Fibroblast of peridontal ligament (primary cell): Measurements from ENCODE around the gene CCDC142.
"Not testable (repeated sequence)": the region's sequence is repeated elsewhere in the genome, so short reads cannot be mapped to it uniquely, and the experiment has no call there.

Experiments used
- DNase-seq: peaks from one replicate; pipeline ENCODE4 v3.0.0-alpha.2; 2010; ENCODE audit errors: extremely low read depth

CCDC142 gene

DNA sequence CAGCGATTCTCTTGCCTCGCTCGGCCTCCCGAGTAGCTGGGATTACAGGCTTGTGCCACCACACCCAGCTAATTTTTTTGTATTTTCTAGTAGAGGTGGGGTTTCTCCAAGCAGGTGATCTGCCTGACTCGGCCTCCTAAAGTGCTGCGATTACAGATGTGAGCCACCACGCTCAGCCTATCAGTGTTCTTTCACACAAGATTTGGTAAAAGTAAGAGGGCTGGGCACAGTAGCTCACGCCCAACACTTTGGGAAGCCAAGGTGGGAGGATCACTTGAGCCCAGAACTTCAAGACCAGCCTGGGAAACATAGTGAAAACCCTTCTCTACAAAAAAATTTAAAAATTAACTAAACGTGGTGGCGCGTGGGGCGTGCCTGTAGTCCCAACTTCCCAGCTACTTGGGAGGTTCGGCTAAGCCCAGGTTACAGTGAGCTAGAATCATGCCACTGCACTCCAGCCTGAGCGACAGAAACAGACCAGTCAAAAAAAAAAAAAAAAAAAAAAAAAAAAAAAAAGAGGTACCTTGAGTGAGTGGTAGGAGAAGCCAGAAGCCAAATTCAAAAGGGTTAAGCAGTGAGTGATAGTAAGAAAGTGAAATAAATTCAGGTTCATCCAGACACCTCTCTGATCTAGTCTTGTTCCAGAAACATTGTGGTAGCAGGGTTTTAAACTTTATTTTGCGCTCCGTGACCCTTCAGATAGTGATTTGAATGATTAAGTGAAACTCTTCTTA lies 11.3 kb downstream of the CCDC142 start:
- no peak for DNase-seq

DNA sequence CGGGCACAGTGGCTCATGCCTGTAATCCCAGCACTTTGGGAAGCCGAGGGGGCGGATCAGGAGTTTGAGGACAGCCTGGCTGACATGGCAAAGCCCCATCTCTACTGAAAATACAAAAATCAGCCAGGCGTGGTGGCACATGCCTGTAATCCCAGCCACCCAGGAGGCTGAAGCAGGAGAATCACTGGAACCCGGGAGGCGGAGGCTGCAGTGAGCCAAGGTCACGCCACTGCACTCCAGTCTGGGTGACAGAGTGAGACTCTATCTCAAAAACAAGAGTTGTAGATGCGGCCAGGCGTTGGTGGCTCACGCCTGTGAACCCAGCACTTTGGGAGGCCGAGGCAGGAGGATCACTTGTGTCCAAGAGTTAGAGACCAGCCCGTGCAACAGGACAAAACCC lies 12.1 kb downstream of the CCDC142 start:
- DNase-seq: not testable (repeated sequence)

DNA sequence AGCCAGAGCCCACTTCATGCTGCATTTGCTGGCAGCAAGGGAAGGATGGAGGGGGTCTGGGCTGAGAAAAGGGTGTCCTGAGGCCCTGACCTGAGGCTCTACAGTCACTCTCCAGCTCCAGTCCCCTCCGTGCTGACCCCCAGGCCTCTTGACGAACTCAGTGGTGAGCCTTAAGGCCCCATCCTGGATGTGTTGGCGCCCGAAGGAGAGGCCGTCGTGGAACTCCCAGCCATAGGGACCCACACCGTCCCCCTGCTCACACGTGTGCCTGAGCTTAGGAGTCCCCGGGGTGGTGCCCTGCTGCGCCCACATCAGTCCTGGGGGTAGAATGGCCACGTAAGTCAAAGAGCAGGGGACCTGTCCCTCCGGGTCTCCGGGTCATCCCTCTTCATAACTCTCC lies 18.4 kb downstream of the CCDC142 start:
- no peak for DNase-seq

- no peak for DNase-seq
These were observed 20.1 kb downstream of the CCDC142 start for GRCh38 chr2:74462786-74463105.

DNA sequence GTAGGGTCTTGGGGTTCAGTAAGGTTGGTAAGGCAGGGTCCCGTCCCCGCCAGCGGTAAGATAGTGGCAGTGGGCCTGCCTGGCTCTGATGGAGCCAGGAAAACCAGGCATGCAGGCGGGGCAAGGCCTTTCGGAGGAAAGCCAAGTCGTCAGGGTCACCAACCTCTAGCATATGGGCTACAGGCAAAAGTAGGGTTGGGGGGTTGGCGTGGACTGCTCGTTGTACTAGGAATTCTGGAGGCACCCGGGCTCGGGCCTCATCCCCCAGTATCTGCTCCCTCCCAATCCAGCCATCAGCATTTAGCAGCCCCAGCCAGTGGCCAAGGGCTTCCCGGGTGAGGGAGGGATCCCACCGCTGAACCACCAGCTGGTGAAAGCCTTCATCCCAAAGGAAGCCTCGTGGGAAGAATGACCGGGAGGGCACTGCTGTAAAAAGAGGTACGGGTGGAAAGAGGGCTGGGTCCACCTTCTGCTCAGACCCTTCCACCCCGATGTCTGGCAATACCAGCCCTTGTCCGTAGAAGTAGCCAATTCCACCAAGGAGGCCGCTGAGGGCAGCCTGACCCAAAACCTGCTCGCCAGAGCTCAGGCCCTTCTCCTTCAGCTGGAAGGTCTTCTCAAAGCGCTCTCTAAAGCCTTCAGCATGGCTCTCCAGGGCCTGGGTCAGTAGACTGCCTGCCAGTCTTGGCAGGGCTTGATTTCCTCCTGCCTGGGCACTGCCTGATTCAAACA lies 20.6 kb downstream of the CCDC142 start:
- no peak for DNase-seq

DNA sequence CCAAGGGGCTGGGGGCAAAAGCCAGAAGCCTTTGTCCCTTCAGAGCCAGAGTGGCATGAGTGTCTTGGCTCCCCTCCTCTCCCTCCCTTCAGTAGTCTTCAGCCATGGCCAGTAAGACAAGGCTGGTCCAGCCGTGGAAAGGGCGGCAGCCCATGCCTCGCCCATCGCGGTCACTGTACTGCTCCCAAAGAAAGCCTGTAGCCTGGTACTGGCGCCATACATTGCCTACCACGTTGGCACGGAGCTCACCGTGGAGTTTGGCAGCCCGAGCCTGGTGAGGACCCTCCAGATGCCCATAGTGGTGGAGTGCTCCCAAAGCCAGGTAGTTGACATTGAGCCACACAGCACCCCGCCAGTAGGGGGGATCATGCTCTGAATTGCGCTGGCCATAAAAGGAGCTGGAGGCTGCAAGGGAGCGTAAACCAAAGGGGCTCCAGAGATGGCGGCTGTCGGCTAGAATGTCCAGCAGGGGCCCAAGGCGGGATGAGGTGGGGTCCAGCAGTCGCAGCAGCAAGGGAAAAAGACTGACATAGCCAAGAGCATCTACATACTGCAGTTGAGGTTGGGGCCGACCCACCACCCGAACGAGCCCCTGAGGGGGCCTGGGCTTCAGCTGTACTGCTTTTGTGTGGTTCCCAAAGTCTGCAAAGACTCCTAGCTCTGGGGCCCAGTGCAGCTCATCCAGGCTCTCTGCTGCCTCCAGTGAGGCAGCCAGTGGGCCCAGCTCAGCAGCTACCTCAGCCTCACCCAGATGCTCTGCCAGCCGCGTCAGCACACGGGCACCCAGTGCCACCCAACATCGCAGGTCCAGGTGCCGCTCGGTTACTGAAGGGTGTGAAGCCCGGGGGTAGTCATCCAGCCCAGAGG lies 21.4 kb downstream of the CCDC142 start:
- DNase-seq: no peak

- not testable (repeated sequence) for DNase-seq
These were observed 22.6 kb downstream of the CCDC142 start for GRCh38 chr2:74460187-74460586.

GRCh38 chr2:74459503-74460118 lies 23.2 kb downstream of the CCDC142 start:
- DNase-seq: not testable (repeated sequence)

GRCh38 chr2:74458938-74459363 lies 23.8 kb downstream of the CCDC142 start:
- DNase-seq: peak; percentile 29

GRCh38 chr2:74458132-74458937 lies 24.5 kb downstream of the CCDC142 start, which contains the start of gene WBP1:
Gene WBP1, plus strand, starts transcription at chr2:74458438. Its CDS starts 165 bp downstream, at chr2:74458603.
- DNase-seq: peak; percentile 100

DNA sequence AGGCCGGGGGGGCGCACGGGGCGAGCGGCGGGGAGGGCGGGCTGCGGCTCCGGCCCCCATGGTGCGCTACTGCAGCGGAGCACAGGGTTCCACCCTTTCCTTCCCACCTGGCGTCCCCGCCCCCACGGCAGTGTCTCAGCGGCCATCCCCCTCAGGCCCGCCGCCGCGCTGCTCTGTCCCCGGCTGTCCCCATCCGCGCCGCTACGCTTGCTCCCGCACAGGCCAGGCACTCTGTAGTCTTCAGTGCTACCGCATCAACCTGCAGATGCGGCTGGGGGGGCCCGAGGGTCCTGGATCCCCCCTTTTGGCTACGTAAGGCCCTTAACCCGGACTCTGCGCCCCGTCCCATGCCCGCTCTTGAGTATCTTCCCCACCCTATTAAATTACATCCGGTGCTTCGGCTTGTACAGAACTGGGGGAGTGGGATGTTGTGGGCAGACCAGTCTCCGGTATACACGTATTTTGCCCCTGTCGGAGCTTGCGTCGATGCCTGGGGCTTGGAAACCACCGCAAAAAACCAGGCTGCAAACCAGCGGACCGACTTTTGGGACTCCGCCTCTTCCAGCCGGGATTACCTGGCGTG lies 25.2 kb downstream of the CCDC142 start:
- DNase-seq: no peak

- DNase-seq: no peak
These were observed 25.7 kb downstream of the CCDC142 start for GRCh38 chr2:74457129-74457548.

- peak; percentile 99 for DNase-seq
These were observed 27.9 kb downstream of the CCDC142 start, which contains the start of gene INO80B for GRCh38 chr2:74454654-74455511. Gene INO80B, plus strand, starts transcription at chr2:74455087. Its CDS starts 30 bp downstream, at chr2:74455117.

- DNase-seq: no peak
These were observed 32.1 kb downstream of the CCDC142 start for GRCh38 chr2:74450570-74451190.

DNA sequence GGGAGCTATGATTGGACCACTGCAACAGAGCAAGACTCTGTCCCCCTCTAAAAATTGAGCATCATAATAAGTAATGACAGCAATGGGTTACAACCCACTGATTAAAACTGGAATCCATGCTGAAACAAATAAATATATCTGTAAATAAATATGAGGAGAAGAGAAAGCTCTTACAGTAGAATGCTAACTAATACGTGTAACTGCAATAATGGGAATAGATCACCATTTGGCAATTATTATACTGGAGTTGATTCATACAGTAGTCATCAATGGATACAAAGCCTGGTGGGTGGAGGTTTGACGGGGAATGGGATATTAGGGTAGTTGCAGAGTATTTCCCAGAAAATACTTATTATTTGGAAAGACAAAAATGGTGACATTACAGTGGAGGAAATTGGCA lies 34.0 kb downstream of the CCDC142 start:
- no peak for DNase-seq

GRCh38 chr2:74447230-74447999 lies 35.4 kb downstream of the CCDC142 start:
- DNase-seq: no peak

GRCh38 chr2:74444498-74445318 lies 38.1 kb downstream of the CCDC142 start:
- no peak for DNase-seq
